Activated naive CD8-positive, alpha-beta T cell treated with anti-CD3 and anti-CD28 coated beads, Interleukin-2, amount 10 ng/mL, durations not matched to agents 7 days and 5 days (primary cell): Measurements from ENCODE around the gene MYBPH. TPM values are rescaled to one million over a fixed set of nuclear protein-coding genes. Genes with fewer than 3 reads are reported as not detected.

ENCODE experiments used
- ATAC-seq: fragments of 150-1000 bp; cut with Tn5 transposase; one replicate; pipeline ENCODE4 v1.10.0; 2021; ENCODE audit warnings: low read depth, moderate library complexity
- POLR2A ChIA-PET: fragments of 350-600 bp; sonication (Branson Sonifier 250); formaldehyde crosslinking; loops from one replicate; lab custom pipeline; 2021; ENCODE audit warnings: antibody characterized with exemption; lab: Charles Lee
- DNase-seq: peaks from one replicate; pipeline ENCODE4 v3.0.0; 2021
- H3K27ac Mint-ChIP-seq: one replicate; pipeline ENCODE4 v1.8.0; 2022; ENCODE audit warnings: mild to moderate bottlenecking, mixed read lengths
- H3K27me3 Mint-ChIP-seq: one replicate; pipeline ENCODE4 v1.8.0; 2022; ENCODE audit warnings: mild to moderate bottlenecking, moderate library complexity, mixed read lengths
- H3K36me3 Mint-ChIP-seq: one replicate; pipeline ENCODE4 v1.8.0; 2021; ENCODE audit warnings: mild to moderate bottlenecking, mixed read lengths
- H3K4me1 Mint-ChIP-seq: one replicate; pipeline ENCODE4 v1.8.0; 2021; ENCODE audit warnings: mixed read lengths
- H3K4me3 Mint-ChIP-seq: one replicate; pipeline ENCODE4 v1.8.0; 2022; ENCODE audit warnings: mild to moderate bottlenecking, moderate library complexity, mixed read lengths
- H3K9me3 Mint-ChIP-seq: one replicate; pipeline ENCODE4 v1.8.0; 2021; ENCODE audit warnings: mixed read lengths
- total RNA-seq, 2 experiments: library from RNA; stranded (reverse); gene quantifications; one replicate each; pipeline ENCODE4 v1.2.3, GENCODE V29; 2021

MYBPH gene, protein sequence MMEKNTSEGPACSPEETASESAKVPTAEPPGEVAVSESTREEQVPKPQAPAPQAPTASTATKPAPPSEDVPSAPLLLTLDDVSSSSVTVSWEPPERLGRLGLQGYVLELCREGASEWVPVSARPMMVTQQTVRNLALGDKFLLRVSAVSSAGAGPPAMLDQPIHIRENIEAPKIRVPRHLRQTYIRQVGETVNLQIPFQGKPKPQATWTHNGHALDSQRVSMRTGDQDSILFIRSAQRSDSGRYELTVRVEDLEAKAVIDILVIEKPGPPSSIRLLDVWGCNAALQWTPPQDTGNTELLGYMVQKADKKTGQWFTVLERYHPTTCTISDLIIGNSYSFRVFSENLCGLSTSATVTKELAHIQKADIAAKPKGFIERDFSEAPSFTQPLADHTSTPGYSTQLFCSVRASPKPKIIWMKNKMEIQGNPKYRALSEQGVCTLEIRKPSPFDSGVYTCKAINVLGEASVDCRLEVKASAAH
- total RNA-seq, result not detected

GRCh38 chr1:203175237-203175826 lies at the start of gene MYBPH:
Gene MYBPH (minus strand): TSS chr1:203175826. CDS start chr1:203175755, 71 bp downstream.
- POLR2A ChIA-PET, result no interaction called here
- Mint-ChIP-seq H3K27me3 (peaks cover 4% of the 10 kb centered on the region), H3K27ac (no peak within 1 kb of the TSS), H3K36me3 (no peaks in the 10 kb centered on the region), H3K4me3 (no peak within 1 kb of the TSS), H3K4me1 (no peaks in the 10 kb centered on the region), H3K9me3 (no peaks in the 10 kb centered on the region)
- no peak for DNase-seq
- no peak for ATAC-seq

DNA sequence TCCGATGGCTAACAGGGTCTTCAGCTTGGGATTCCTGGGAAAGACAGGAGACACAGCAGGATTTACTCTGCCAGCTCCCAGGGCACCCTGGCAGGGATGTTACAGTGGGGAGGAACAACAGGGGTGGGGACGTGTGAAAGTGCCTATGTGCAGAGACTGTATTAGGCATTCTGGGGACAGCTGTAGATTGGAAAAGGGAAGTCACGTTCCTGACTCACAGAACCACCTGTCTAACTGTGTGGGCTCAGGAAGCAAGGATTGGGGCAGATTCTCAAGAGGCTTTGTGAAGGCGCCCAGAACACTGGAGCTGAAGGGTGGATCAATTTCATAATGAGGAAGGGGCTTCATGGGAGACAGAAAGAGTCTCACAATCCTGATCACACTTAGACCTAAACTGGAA lies 49.4 kb upstream of the MYBPH start:
- no peaks in the 10 kb centered on the region for H3K36me3 Mint-ChIP-seq
- H3K4me3 Mint-ChIP-seq, result no peak overlapping the region
- H3K27ac Mint-ChIP-seq, result no peak overlapping the region
- ATAC-seq (no peak), DNase-seq (no peak)
- POLR2A ChIA-PET, result no interaction called here
- H3K4me1 Mint-ChIP-seq, result no peaks in the 10 kb centered on the region
- H3K9me3 Mint-ChIP-seq, result no peaks in the 10 kb centered on the region
- H3K27me3 Mint-ChIP-seq, result peaks cover 3% of the 10 kb centered on the region

GRCh38 chr1:203223012-203223775 lies 47.6 kb upstream of the MYBPH start:
- DNase-seq, result no peak
- Mint-ChIP-seq H3K27me3 (peaks cover 3% of the 10 kb centered on the region), H3K9me3 (no peaks in the 10 kb centered on the region), H3K36me3 (no peaks in the 10 kb centered on the region), H3K27ac (no peak overlapping the region), H3K4me3 (no peak overlapping the region), H3K4me1 (no peaks in the 10 kb centered on the region)
- ATAC-seq, result no peak
- POLR2A ChIA-PET, result interaction anchor here (0.6 kb wide), 1 partner anchor 592 kb away, joined by 3 read pairs; no protein-coding TSS in a partner anchor

DNA sequence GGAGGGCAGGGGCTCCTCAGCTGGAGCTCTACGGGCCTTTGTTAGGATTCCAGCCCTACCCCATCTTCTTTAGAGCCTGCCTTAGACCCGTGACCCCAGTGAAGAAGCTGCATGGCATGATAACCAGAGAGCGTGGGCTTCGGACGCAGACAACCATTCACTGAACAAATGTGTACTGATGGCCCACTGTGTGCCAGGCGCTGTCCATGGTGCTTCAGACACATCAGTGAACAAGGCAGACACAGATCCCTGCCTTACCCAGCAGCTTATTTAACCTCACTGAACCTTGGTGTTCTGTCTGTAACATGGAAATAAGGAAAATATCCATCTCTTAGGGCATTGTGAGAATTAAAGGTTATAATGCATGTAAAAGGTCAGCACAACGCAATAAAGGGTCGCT lies 44.3 kb upstream of the MYBPH start:
- H3K27ac Mint-ChIP-seq, result no peak overlapping the region
- H3K4me1 Mint-ChIP-seq, result peaks cover 3% of the 10 kb centered on the region
- H3K36me3 Mint-ChIP-seq, result no peaks in the 10 kb centered on the region
- POLR2A ChIA-PET, result no interaction called here
- H3K27me3 Mint-ChIP-seq, result peaks cover 9% of the 10 kb centered on the region
- H3K4me3 Mint-ChIP-seq, result no peak overlapping the region
- ATAC-seq, result no peak
- no peaks in the 10 kb centered on the region for H3K9me3 Mint-ChIP-seq
- no peak for DNase-seq

DNA sequence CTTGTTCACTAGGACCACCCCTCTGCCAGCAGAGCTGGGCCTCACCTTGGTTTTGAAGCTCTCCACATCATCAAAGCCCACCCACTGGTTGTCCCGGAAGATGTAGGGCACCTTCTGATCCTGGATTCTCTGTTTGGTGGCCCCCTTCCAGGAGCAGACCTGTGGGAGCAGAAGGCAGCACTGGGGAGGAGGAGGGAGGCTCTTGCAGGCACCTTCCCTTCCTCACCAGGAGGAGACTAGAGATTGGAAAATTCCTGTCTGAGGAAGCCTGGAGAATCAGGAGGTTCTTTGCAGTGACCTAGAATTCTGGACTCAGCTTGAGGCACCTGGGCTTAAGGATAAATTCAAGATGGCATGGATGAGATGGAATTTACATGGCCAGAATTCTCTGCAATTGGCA lies 43.5 kb upstream of the MYBPH start:
- H3K36me3 Mint-ChIP-seq, result no peaks in the 10 kb centered on the region
- H3K9me3 Mint-ChIP-seq, result no peaks in the 10 kb centered on the region
- POLR2A ChIA-PET, result no interaction called here

GRCh38 chr1:203217668-203218067 lies 42.0 kb upstream of the MYBPH start:
- ATAC-seq, result no peak
- H3K4me1 Mint-ChIP-seq, result peaks cover 3% of the 10 kb centered on the region
- H3K9me3 Mint-ChIP-seq, result no peaks in the 10 kb centered on the region
- no peak overlapping the region for H3K27ac Mint-ChIP-seq
- H3K27me3 Mint-ChIP-seq, result peaks cover 11% of the 10 kb centered on the region
- no peak overlapping the region for H3K4me3 Mint-ChIP-seq
- POLR2A ChIA-PET, result no interaction called here
- no peaks in the 10 kb centered on the region for H3K36me3 Mint-ChIP-seq
- no peak for DNase-seq

More for the DNA sequence above, 43.5 kb upstream of the MYBPH start:
- no peak for DNase-seq
- Mint-ChIP-seq H3K27ac (no peak overlapping the region), H3K4me3 (no peak overlapping the region), H3K4me1 (peaks cover 3% of the 10 kb centered on the region), H3K27me3 (peaks cover 11% of the 10 kb centered on the region)
- no peak for ATAC-seq

DNA sequence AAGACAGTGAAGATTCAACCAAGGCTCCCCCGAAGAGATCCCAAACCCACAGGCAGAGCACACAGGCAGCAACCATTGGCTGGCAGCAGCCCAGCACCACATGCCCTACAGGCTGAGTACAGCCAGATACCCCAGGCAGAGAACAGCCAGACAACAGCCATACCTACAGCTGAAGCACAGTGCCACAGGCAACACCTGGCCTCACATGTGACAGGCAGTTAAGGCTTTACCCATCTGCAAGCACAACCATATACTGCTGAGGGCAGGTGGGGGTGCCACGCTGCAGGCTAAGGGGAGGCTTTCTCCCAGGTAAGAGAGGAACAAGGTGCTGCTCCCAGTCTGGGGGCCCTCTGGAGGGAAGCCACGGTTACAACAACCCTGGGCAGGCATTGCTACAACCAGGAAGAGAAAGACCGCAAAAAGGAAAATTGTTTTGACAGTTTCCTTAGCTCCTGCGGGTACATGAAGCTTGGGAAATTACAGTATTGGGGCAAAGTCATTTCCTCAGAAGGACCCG lies 41.6 kb upstream of the MYBPH start:
- H3K4me1 Mint-ChIP-seq, result peaks cover 3% of the 10 kb centered on the region
- H3K27ac Mint-ChIP-seq, result no peak overlapping the region
- POLR2A ChIA-PET, result no interaction called here
- DNase-seq (no peak), ATAC-seq (no peak)
- no peaks in the 10 kb centered on the region for H3K9me3 Mint-ChIP-seq
- H3K27me3 Mint-ChIP-seq, result peaks cover 11% of the 10 kb centered on the region
- H3K36me3 Mint-ChIP-seq, result no peaks in the 10 kb centered on the region
- H3K4me3 Mint-ChIP-seq, result no peak overlapping the region

GRCh38 chr1:203216274-203217138 lies 40.9 kb upstream of the MYBPH start:
- no peaks in the 10 kb centered on the region for H3K36me3 Mint-ChIP-seq
- POLR2A ChIA-PET, result no interaction called here
- ATAC-seq, result peak; percentile 44

GRCh38 chr1:203215573-203215972 lies 39.9 kb upstream of the MYBPH start:
- Mint-ChIP-seq H3K27ac (no peak overlapping the region), H3K27me3 (peaks cover 11% of the 10 kb centered on the region), H3K4me1 (peaks cover 3% of the 10 kb centered on the region), H3K4me3 (no peak overlapping the region), H3K36me3 (no peaks in the 10 kb centered on the region), H3K9me3 (no peaks in the 10 kb centered on the region)
- ATAC-seq (no peak), DNase-seq (no peak)
- POLR2A ChIA-PET, result no interaction called here

More at GRCh38 chr1:203216274-203217138, 40.9 kb upstream of the MYBPH start:
- H3K9me3 Mint-ChIP-seq, result no peaks in the 10 kb centered on the region
- DNase-seq, result peak; percentile 43
- no peak overlapping the region for H3K27ac Mint-ChIP-seq
- H3K27me3 Mint-ChIP-seq, result peaks cover 11% of the 10 kb centered on the region
- peaks cover 3% of the 10 kb centered on the region for H3K4me1 Mint-ChIP-seq
- no peak overlapping the region for H3K4me3 Mint-ChIP-seq

GRCh38 chr1:203214871-203215270 lies 39.2 kb upstream of the MYBPH start:
- Mint-ChIP-seq H3K9me3 (no peaks in the 10 kb centered on the region), H3K4me1 (peaks cover 3% of the 10 kb centered on the region), H3K27me3 (peaks cover 14% of the 10 kb centered on the region), H3K27ac (no peak overlapping the region), H3K4me3 (no peak overlapping the region), H3K36me3 (no peaks in the 10 kb centered on the region)
- no peak for ATAC-seq
- no peak for DNase-seq
- POLR2A ChIA-PET, result no interaction called here

GRCh38 chr1:203213126-203213525 lies 37.5 kb upstream of the MYBPH start:
- no peak overlapping the region for H3K27ac Mint-ChIP-seq
- peaks cover 22% of the 10 kb centered on the region for H3K27me3 Mint-ChIP-seq
- H3K4me1 Mint-ChIP-seq, result peaks cover 5% of the 10 kb centered on the region
- DNase-seq (no peak), ATAC-seq (no peak)
- no peaks in the 10 kb centered on the region for H3K9me3 Mint-ChIP-seq
- POLR2A ChIA-PET, result no interaction called here
- H3K36me3 Mint-ChIP-seq, result no peaks in the 10 kb centered on the region
- H3K4me3 Mint-ChIP-seq, result no peak overlapping the region

GRCh38 chr1:203211812-203212211 lies 36.2 kb upstream of the MYBPH start:
- Mint-ChIP-seq H3K27me3 (peaks cover 22% of the 10 kb centered on the region), H3K4me3 (no peak overlapping the region), H3K9me3 (no peaks in the 10 kb centered on the region), H3K4me1 (peaks cover 10% of the 10 kb centered on the region), H3K27ac (no peak overlapping the region), H3K36me3 (no peaks in the 10 kb centered on the region)
- POLR2A ChIA-PET, result no interaction called here
- no peak for DNase-seq
- no peak for ATAC-seq
